H9 (cell line): ENCODE results near the gene FAM25G. TPM values are rescaled to one million over a fixed set of nuclear protein-coding genes. Genes with fewer than 3 reads are reported as not detected.
"Not testable (repeated sequence)": the region's sequence is repeated elsewhere in the genome, so short reads cannot be mapped to it uniquely, and the experiment has no call there.

ENCODE experiments used
- DNase-seq: peaks from one replicate; pipeline ENCODE4 v3.0.0-alpha.2; 2017
- H2AFZ ChIP-seq: one replicate; pipeline ENCODE4 v1.6.1; 2013; ENCODE audit warnings: mild to moderate bottlenecking, low read length, control low read depth, moderate library complexity
- H2AK5ac ChIP-seq: 2 replicates; pipeline ENCODE4 v1.6.1; 2013; ENCODE audit warnings: low read length, control low read depth, mixed read lengths; ENCODE audit not compliant: insufficient read length
- H2BK120ac ChIP-seq: one replicate; pipeline ENCODE4 v1.6.1; 2013; ENCODE audit warnings: low read depth, mild to moderate bottlenecking, low read length, control low read depth, inconsistent platforms; ENCODE audit not compliant: poor library complexity, severe bottlenecking
- H2BK12ac ChIP-seq: 2 replicates; pipeline ENCODE4 v1.6.1; 2013; ENCODE audit warnings: low read length, control low read depth, mixed read lengths, low read depth; ENCODE audit not compliant: insufficient read length
- H2BK15ac ChIP-seq: 2 replicates; pipeline ENCODE4 v1.6.1; 2013; ENCODE audit warnings: low read depth, low read length, control low read depth
- H2BK20ac ChIP-seq: one replicate; pipeline ENCODE4 v1.6.1; 2013; ENCODE audit warnings: low read depth, mild to moderate bottlenecking, low read length, control low read depth, inconsistent platforms; ENCODE audit not compliant: poor library complexity, severe bottlenecking
- H2BK5ac ChIP-seq: 2 replicates; pipeline ENCODE4 v1.6.1; 2013; ENCODE audit warnings: low read length, control low read depth, mixed read lengths; ENCODE audit not compliant: insufficient read length
- H3K14ac ChIP-seq: 2 replicates; pipeline ENCODE4 v1.6.1; 2013; ENCODE audit warnings: low read length, control low read depth; ENCODE audit not compliant: insufficient read depth
- H3K18ac ChIP-seq: 2 replicates; pipeline ENCODE4 v1.6.1; 2013; ENCODE audit warnings: low read depth, mild to moderate bottlenecking, mixed read lengths, low read length, control low read depth; ENCODE audit not compliant: insufficient read length
- H3K23ac ChIP-seq: 2 replicates; pipeline ENCODE4 v1.6.1; 2013; ENCODE audit warnings: low read length, control low read depth, mixed read lengths, low read depth; ENCODE audit not compliant: insufficient read length
- H3K23me2 ChIP-seq: 2 replicates; pipeline ENCODE4 v1.6.1; 2013; ENCODE audit warnings: low read depth, mild to moderate bottlenecking, mixed read lengths, low read length, control low read depth; ENCODE audit not compliant: insufficient read length, poor library complexity, severe bottlenecking
- H3K27ac ChIP-seq: 2 replicates; pipeline ENCODE4 v1.5.1; 2013; ENCODE audit warnings: low read length, control low read depth, mixed read lengths, low read depth; ENCODE audit not compliant: insufficient read length
- H3K27me3 ChIP-seq: 2 replicates; pipeline ENCODE4 v1.6.1; 2013; ENCODE audit warnings: low read length, control low read depth, inconsistent platforms; ENCODE audit not compliant: insufficient read depth
- H3K4ac ChIP-seq: 2 replicates; pipeline ENCODE4 v1.6.1; 2013; ENCODE audit warnings: low read depth, mild to moderate bottlenecking, control low read depth, inconsistent platforms, low read length, moderate library complexity
- H3K4me1 ChIP-seq: 2 replicates; pipeline ENCODE4 v1.6.1; 2013; ENCODE audit warnings: low read length, control low read depth, inconsistent platforms; ENCODE audit not compliant: insufficient read depth
- H3K4me2 ChIP-seq: 2 replicates; pipeline ENCODE4 v1.6.1; 2013; ENCODE audit warnings: low read length, control low read depth, mixed read lengths; ENCODE audit not compliant: insufficient read length, insufficient read depth
- H3K56ac ChIP-seq: 2 replicates; pipeline ENCODE4 v1.6.1; 2013; ENCODE audit warnings: low read depth, mild to moderate bottlenecking, mixed read lengths, low read length, control low read depth; ENCODE audit not compliant: insufficient read length
- H3K79me1 ChIP-seq: 2 replicates; pipeline ENCODE4 v1.6.1; 2013; ENCODE audit warnings: low read depth, mild to moderate bottlenecking, moderate library complexity, low read length, control low read depth, inconsistent platforms; ENCODE audit not compliant: insufficient read depth, poor library complexity, severe bottlenecking
- H3K79me2 ChIP-seq: 2 replicates; pipeline ENCODE4 v1.6.1; 2013; ENCODE audit warnings: low read length, control low read depth, inconsistent platforms; ENCODE audit not compliant: insufficient read depth
- H3K9ac ChIP-seq: 2 replicates; pipeline ENCODE4 v1.6.1; 2013; ENCODE audit warnings: low read length, control low read depth, mixed read lengths; ENCODE audit not compliant: insufficient read length; ENCODE audit errors: extremely low read depth
- H3K9me3 ChIP-seq: one replicate; pipeline ENCODE4 v1.6.1; 2013; ENCODE audit warnings: low read depth, low read length, inconsistent platforms; ENCODE audit not compliant: control insufficient read depth
- H3T11ph ChIP-seq: one replicate; pipeline ENCODE4 v1.6.1; 2013; ENCODE audit warnings: mild to moderate bottlenecking, low read length, control low read depth, inconsistent platforms
- H4K20me1 ChIP-seq: one replicate; pipeline ENCODE4 v1.6.1; 2013; ENCODE audit not compliant: control insufficient read depth, insufficient read length, insufficient read depth
- H4K5ac ChIP-seq: 2 replicates; pipeline ENCODE4 v1.6.1; 2013; ENCODE audit warnings: low read depth, mild to moderate bottlenecking, mixed read lengths, low read length, control low read depth; ENCODE audit not compliant: insufficient read length
- H4K8ac ChIP-seq: replicated peaks from 2 replicates; pipeline ENCODE4 v1.6.1; 2013; ENCODE audit warnings: low read length, control low read depth, mixed read lengths, low read depth; ENCODE audit not compliant: insufficient read length
- H4K91ac ChIP-seq: 2 replicates; pipeline ENCODE4 v1.6.1; 2013; ENCODE audit warnings: low read depth, mild to moderate bottlenecking, moderate library complexity, mixed read lengths, low read length, control low read depth; ENCODE audit not compliant: insufficient read length
- H3K27ac Mint-ChIP-seq, 3 experiments: 2 replicates in 2 of 3; 3 replicates in 1 of 3; pipeline ENCODE4 v1.8.0; 2020 to 2021; ENCODE audit warnings: mixed read lengths in 3 of 3, mild to moderate bottlenecking in 1 of 3, moderate library complexity in 1 of 3
- H3K27me3 Mint-ChIP-seq: 2 replicates; pipeline ENCODE4 v1.8.0; 2021; ENCODE audit warnings: low read depth, mild to moderate bottlenecking, moderate library complexity, mixed read lengths
- H3K36me3 Mint-ChIP-seq, 3 experiments: 2 replicates in 2 of 3; 3 replicates in 1 of 3; pipeline ENCODE4 v1.8.0; 2020 to 2021; ENCODE audit warnings: low read depth in 3 of 3, mixed read lengths in 3 of 3; ENCODE audit not compliant: insufficient read depth in 1 of 3
- H3K4me1 Mint-ChIP-seq, 2 experiments: 2 replicates each; pipeline ENCODE4 v1.8.0; 2020; ENCODE audit warnings: mixed read lengths in 2 of 2
- H3K4me3 Mint-ChIP-seq, 2 experiments: 2 replicates in 1 of 2; 3 replicates in 1 of 2; pipeline ENCODE4 v1.8.0; 2020 to 2021; ENCODE audit warnings: mild to moderate bottlenecking in 2 of 2, mixed read lengths in 2 of 2, moderate library complexity in 1 of 2
- H3K9me3 Mint-ChIP-seq, 2 experiments: 2 replicates in 1 of 2; 3 replicates in 1 of 2; pipeline ENCODE4 v1.8.0; 2020; ENCODE audit warnings: mild to moderate bottlenecking in 2 of 2, mixed read lengths in 2 of 2, moderate library complexity in 1 of 2
- WGBS: extraction: QIAGEN DNeasy Blood & Tissue Kit; methylation state at CpG from one replicate; pipeline ENCODE4 v1.1.7; 2013; ENCODE audit warnings: missing lambda C conversion rate, low lambda C conversion rate, mixed read lengths; ENCODE audit not compliant: insufficient read length; ENCODE audit errors: extremely low coverage; 5-methylcytosine and 5-hydroxymethylcytosine counted together
- total RNA-seq: library from RNA; stranded (reverse); gene quantifications from 2 replicates; pipeline ENCODE4 v1.2.1, GENCODE V29; 2021

The FAM25G gene
- total RNA-seq, 1 experiment from 2014 or later, result not detected

DNA sequence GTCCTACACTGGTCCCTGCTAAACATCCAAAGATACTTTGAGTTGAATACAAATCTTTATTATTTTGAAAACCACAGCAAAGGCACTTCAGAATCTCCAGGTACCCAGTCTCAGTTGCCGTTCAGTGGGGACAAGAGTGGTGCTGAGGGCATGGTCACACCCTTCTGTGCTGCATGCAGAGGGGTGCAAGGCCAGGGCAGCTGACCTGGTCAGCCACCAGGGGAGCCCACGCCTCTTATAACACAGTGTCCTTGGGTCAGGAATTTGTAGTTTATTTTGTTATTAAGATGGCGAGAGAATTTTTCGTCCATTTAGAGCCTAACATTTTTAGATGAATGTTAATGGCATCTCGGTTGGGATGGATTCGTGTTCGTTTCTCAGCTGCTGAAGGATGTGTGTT is 23.5 kb downstream of the FAM25G start:
- H3K4me2 ChIP-seq, H3K4me1 Mint-ChIP-seq, H4K8ac ChIP-seq, H3T11ph ChIP-seq, DNase-seq, H2BK15ac ChIP-seq, H4K20me1 ChIP-seq, H2BK5ac ChIP-seq, H4K91ac ChIP-seq, H4K5ac ChIP-seq, H3K36me3 Mint-ChIP-seq, H2AK5ac ChIP-seq, H2BK20ac ChIP-seq, H3K23ac ChIP-seq, H3K79me1 ChIP-seq, H3K79me2 ChIP-seq, H3K4ac ChIP-seq, H3K4me1 ChIP-seq, H3K9me3 ChIP-seq, H3K56ac ChIP-seq, H3K27ac Mint-ChIP-seq, H3K9me3 Mint-ChIP-seq, H3K27me3 Mint-ChIP-seq, H2BK120ac ChIP-seq, H3K27me3 ChIP-seq, H3K4me3 Mint-ChIP-seq, H2BK12ac ChIP-seq, H3K18ac ChIP-seq, H3K14ac ChIP-seq, H3K27ac ChIP-seq, H3K23me2 ChIP-seq, H2AFZ ChIP-seq, H3K9ac ChIP-seq: not testable (repeated sequence)
- WGBS, result no CpG with 5 or more reads among the region's 7 CpGs

- H3K79me1 ChIP-seq, H3K4me1 Mint-ChIP-seq, H4K8ac ChIP-seq, H3K4me1 ChIP-seq, H3K4me3 Mint-ChIP-seq, H2BK120ac ChIP-seq, H2AK5ac ChIP-seq, H3K27me3 Mint-ChIP-seq, H4K91ac ChIP-seq, H3K23me2 ChIP-seq, H3K23ac ChIP-seq, H3K14ac ChIP-seq, H3K79me2 ChIP-seq, H3K4me2 ChIP-seq, H3K9ac ChIP-seq, H3K27me3 ChIP-seq, H4K5ac ChIP-seq, H4K20me1 ChIP-seq, H3K36me3 Mint-ChIP-seq, H2BK12ac ChIP-seq, H3T11ph ChIP-seq, H2BK5ac ChIP-seq, DNase-seq, H2AFZ ChIP-seq, H3K9me3 ChIP-seq, H3K56ac ChIP-seq, H3K4ac ChIP-seq, H3K27ac ChIP-seq, H3K27ac Mint-ChIP-seq, H2BK15ac ChIP-seq, H3K9me3 Mint-ChIP-seq, H2BK20ac ChIP-seq, H3K18ac ChIP-seq: not testable (repeated sequence)
- no CpG with 5 or more reads among the region's 5 CpGs for WGBS
Observed at GRCh38 chr10:47467458-47467857, 24.0 kb downstream of the FAM25G start.
